HCT116 (cell line): ENCODE data around the gene DNAJC4. TPM values are rescaled to one million over a fixed set of nuclear protein-coding genes. Genes with fewer than 3 reads are reported as not detected.
A peak's percentile ranks its signal among the peaks of the same experiment; 100 is the strongest.

ENCODE experiments used
- ATAC-seq: fragments of 200-7000 bp; cut with Tn5 transposase; 2 replicates; pipeline ENCODE4 v1.9.1; 2020; ENCODE audit warnings: mild to moderate bottlenecking, moderate library complexity
- BruUV-seq: library from RNA; stranded (reverse); fragments of 400-500 nt; replicated peaks from 2 replicates; lab custom pipeline; 2021; lab: Mats Ljungman, UMichigan
- CTCF ChIA-PET: fragments of 300-600 bp; sonication (Branson Sonifier 250); formaldehyde crosslinking; loops from one replicate; lab custom pipeline; 2021; ENCODE audit warnings: antibody characterized with exemption; lab: Charles Lee
- POLR2A ChIA-PET: fragments of 300-600, 350-600 bp; sonication (Branson Sonifier 250); formaldehyde crosslinking; loops from one replicate; lab custom pipeline; 2021; ENCODE audit warnings: antibody characterized with exemption; lab: Charles Lee
- RAD21 ChIA-PET, 2 experiments: fragments of 300-600 bp; sonication (Branson Sonifier 250); formaldehyde crosslinking; loops; one replicate each; lab custom pipeline; 2023; ENCODE audit warnings: low total read pairs in 2 of 2; ENCODE audit not compliant: uncharacterized antibody in 2 of 2, unreplicated experiment in 2 of 2, low non-redundant PET in 1 of 2; lab: Charles Lee
- DNase-seq: peaks from one replicate; pipeline ENCODE4 v3.0.0-alpha.2; 2010; ENCODE audit warnings: low read depth, low spot score
- H2AFZ ChIP-seq: fragments of 200-600 bp; shearing (Covaris generic), sonication (generic); 2 replicates; pipeline ENCODE4 v1.6.1; 2017; ENCODE audit warnings: low read depth, mixed run types, mixed read lengths, antibody characterized with exemption, low read length; ENCODE audit not compliant: poor library complexity, severe bottlenecking
- H3K27ac ChIP-seq: 2 replicates; pipeline ENCODE4 v1.5.1; 2012; ENCODE audit warnings: low read depth, low read length
- H3K27me3 ChIP-seq: fragments of 200-600 bp; sonication (generic); 2 replicates; pipeline ENCODE4 v1.6.1; 2016; ENCODE audit warnings: mixed run types, low read length, mixed read lengths; ENCODE audit not compliant: insufficient read depth
- H3K36me3 ChIP-seq, 2 experiments: fragments of 200-500 bp in 1 of 2; fragments of 200-600 bp in 1 of 2; sonication (Bioruptor generic) in 1 of 2; sonication (generic) in 1 of 2; 2 replicates each; pipeline versions ENCODE4 v1.5.1 to v1.6.1; 2014 to 2016; ENCODE audit warnings: low read length in 2 of 2, inconsistent platforms in 1 of 2, mixed read lengths in 1 of 2, mixed run types in 1 of 2; ENCODE audit not compliant: insufficient read depth in 2 of 2, control insufficient read depth in 1 of 2
- H3K4me1 ChIP-seq, 2 experiments: fragments of 200-600 bp in 1 of 2; sonication (generic) in 1 of 2; 2 replicates each; pipeline versions ENCODE4 v1.5.1 to v1.6.1; 2012 to 2017; ENCODE audit warnings: low read length in 2 of 2, inconsistent platforms in 1 of 2, mild to moderate bottlenecking in 1 of 2, mixed read lengths in 1 of 2, mixed run types in 1 of 2, moderate library complexity in 1 of 2; ENCODE audit not compliant: insufficient read depth in 2 of 2, control insufficient read depth in 1 of 2
- H3K4me2 ChIP-seq: fragments of 200-600 bp; sonication (generic); 2 replicates; pipeline ENCODE4 v1.6.1; 2017; ENCODE audit warnings: mixed run types, low read length, mixed read lengths
- H3K4me3 ChIP-seq, 2 experiments: fragments of 200-600 bp in 1 of 2; sonication (generic) in 1 of 2; replicated peaks in 1 of 2; 2 replicates each; pipeline ENCODE4 v1.5.1; 2011 to 2016; ENCODE audit warnings: low read length in 2 of 2, control low read depth in 1 of 2, low read depth in 1 of 2, mild to moderate bottlenecking in 1 of 2, mixed read lengths in 1 of 2, mixed run types in 1 of 2
- H3K79me2 ChIP-seq: fragments of 200-600 bp; sonication (generic); 2 replicates; pipeline ENCODE4 v1.6.1; 2017; ENCODE audit warnings: mild to moderate bottlenecking, mixed run types, low read length, moderate library complexity, mixed read lengths; ENCODE audit not compliant: insufficient read depth
- H3K9ac ChIP-seq: fragments of 200-600 bp; sonication (generic); 2 replicates; pipeline ENCODE4 v1.6.1; 2016; ENCODE audit warnings: low read length, mixed read lengths
- H3K9me2 ChIP-seq: fragments of 200-600 bp; sonication (generic), shearing (Covaris generic); 2 replicates; pipeline ENCODE4 v1.6.1; 2017; ENCODE audit warnings: mixed run types, mild to moderate bottlenecking, moderate library complexity; ENCODE audit not compliant: insufficient read depth
- H3K9me3 ChIP-seq, 2 experiments: fragments of 200-500 bp in 1 of 2; fragments of 200-600 bp in 1 of 2; sonication (Bioruptor generic) in 1 of 2; sonication (generic) in 1 of 2; 2 replicates each; pipeline ENCODE4 v1.6.1; 2014 to 2017; ENCODE audit warnings: low read length in 2 of 2, mixed read lengths in 2 of 2, inconsistent platforms in 1 of 2, low read depth in 1 of 2, mild to moderate bottlenecking in 1 of 2, mixed run types in 1 of 2, moderate library complexity in 1 of 2; ENCODE audit not compliant: control insufficient read depth in 1 of 2, insufficient read depth in 1 of 2
- H4K20me1 ChIP-seq: fragments of 200-600 bp; sonication (generic), shearing (Covaris generic); 2 replicates; pipeline ENCODE4 v1.6.1; 2017; ENCODE audit warnings: mixed run types, mild to moderate bottlenecking, moderate library complexity; ENCODE audit not compliant: insufficient read depth
- EGR1 ChIP-seq: IDR thresholded peaks from 2 replicates; pipeline ENCODE4 v1.6.1; 2012; ENCODE audit warnings: low read depth
- POLR2AphosphoS5 ChIP-seq: IDR thresholded peaks from 2 replicates; pipeline ENCODE4 v1.6.1; 2011; ENCODE audit warnings: mild to moderate bottlenecking, low read depth, low read length, moderate library complexity
- REST ChIP-seq: IDR thresholded peaks from 2 replicates; pipeline ENCODE4 v1.6.1; 2012; ENCODE audit warnings: low read depth
- SP1 ChIP-seq: IDR thresholded peaks from 2 replicates; pipeline ENCODE4 v1.6.1; 2012; ENCODE audit warnings: low read depth
- ZFX ChIP-seq: fragments of 450-650 bp; IDR thresholded peaks from 2 replicates; pipeline ENCODE4 v1.6.1; 2017
- intact Hi-C: fragments of 100-400 bp; cut with micrococcal nuclease; formaldehyde crosslinking; loops from 2 replicates; pipeline ENCODE4 v1.10.0; 2022
- total RNA-seq: library from RNA; stranded (reverse); gene quantifications from one replicate; pipeline ENCODE4 v1.2.1, GENCODE V29; 2021; ENCODE audit not compliant: unreplicated experiment

DNAJC4 gene
- total RNA-seq, 1 experiment from 2014 or later = 25.8 TPM

GRCh38 chr11:64239662-64240434 is 9.5 kb downstream of the DNAJC4 start:
- ATAC-seq (no peak), DNase-seq (no peak)
- Histone ChIP-seq H4K20me1 (no peaks in the 10 kb centered on the region), H2AFZ (no peak overlapping the region)
- RAD21 ChIA-PET = no interaction called here
- no peak; the same call in 1 of the 2 replicates for TF ChIP-seq POLR2AphosphoS5
- no peak for TF ChIP-seq SP1
- no peak for TF ChIP-seq ZFX
- no peak for TF ChIP-seq REST
- no peak for TF ChIP-seq EGR1
- TF ChIP-seq, all 23 proteins: peak for 0
- no peaks in the 10 kb centered on the region for H3K9me3 ChIP-seq
- H3K27me3 ChIP-seq = no peaks in the 10 kb centered on the region
- H3K36me3 ChIP-seq = peaks cover 0 to 20% of the 10 kb centered on the region in 2 experiments; a peak in 1 of 4 replicates
- peaks cover 35 to 65% of the 10 kb centered on the region in 2 experiments for H3K4me1 ChIP-seq
- intact Hi-C loops = loop anchor here (2.0 kb wide), 1 partner anchor 65 kb away; the partner anchor contains the start of gene ESRRA
- H3K27ac ChIP-seq = peak overlapping the region; percentile 96
- CTCF ChIA-PET = no interaction called here
- H3K4me3 ChIP-seq = peak overlapping the region; percentile 70 to 91
- peak overlapping the region; percentile 99 for H3K9ac ChIP-seq
- POLR2A ChIA-PET = interaction anchor here (1.1 kb wide), 1 partner anchor 9 kb away, joined by 4 read pairs; no protein-coding TSS in a partner anchor
- no TSS peak for BruUV-seq
- peaks cover 41% of the 10 kb centered on the region for H3K79me2 ChIP-seq
- H3K4me2 ChIP-seq = peak overlapping the region; percentile 84
- no peaks in the 10 kb centered on the region for H3K9me2 ChIP-seq
